OCI-LY7 (cell line): ENCODE measurements around the gene KCND3.

Experiments used
- EZH2phosphoT487 ChIP-seq: fragments of 200-600 bp; sonication (generic); IDR thresholded peaks from 2 replicates; pipeline ENCODE4 v1.6.1; 2018; ENCODE audit warnings: low read depth, borderline replicate concordance, mild to moderate bottlenecking, mixed run types, antibody characterized with exemption, low read length, moderate library complexity, mixed read lengths
- TF ChIP-seq, protein P1 (sequence below): fragments of 200-600 bp; sonication (generic); conservative IDR thresholded peaks from 2 replicates; pipeline ENCODE4 v1.5.1; 2014; ENCODE audit warnings: mild to moderate bottlenecking, antibody characterized with exemption, low read length, moderate library complexity, mixed read lengths

DNA sequence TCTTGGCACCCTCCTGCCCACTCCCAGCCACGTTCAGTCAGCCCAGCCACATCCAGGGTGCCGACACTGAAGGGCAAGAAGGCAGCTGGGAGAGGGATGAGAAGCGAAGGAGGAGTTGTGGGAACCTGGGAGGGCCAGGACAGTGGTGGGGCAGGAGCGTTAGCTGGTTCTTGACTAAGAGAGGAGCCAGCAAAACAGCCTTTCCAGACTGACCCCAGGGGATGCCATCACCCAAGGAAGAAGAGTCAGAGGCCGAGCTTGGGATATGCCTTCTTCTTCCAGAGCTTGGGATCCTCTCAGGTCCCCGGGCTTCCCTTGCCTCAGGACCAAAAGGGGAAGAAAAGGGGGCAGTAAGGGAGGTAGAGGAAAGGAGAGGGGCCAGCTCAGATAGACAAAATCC is 257.5 kb downstream of the KCND3 start:
- TF ChIP-seq, protein P1, sequence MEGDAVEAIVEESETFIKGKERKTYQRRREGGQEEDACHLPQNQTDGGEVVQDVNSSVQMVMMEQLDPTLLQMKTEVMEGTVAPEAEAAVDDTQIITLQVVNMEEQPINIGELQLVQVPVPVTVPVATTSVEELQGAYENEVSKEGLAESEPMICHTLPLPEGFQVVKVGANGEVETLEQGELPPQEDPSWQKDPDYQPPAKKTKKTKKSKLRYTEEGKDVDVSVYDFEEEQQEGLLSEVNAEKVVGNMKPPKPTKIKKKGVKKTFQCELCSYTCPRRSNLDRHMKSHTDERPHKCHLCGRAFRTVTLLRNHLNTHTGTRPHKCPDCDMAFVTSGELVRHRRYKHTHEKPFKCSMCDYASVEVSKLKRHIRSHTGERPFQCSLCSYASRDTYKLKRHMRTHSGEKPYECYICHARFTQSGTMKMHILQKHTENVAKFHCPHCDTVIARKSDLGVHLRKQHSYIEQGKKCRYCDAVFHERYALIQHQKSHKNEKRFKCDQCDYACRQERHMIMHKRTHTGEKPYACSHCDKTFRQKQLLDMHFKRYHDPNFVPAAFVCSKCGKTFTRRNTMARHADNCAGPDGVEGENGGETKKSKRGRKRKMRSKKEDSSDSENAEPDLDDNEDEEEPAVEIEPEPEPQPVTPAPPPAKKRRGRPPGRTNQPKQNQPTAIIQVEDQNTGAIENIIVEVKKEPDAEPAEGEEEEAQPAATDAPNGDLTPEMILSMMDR, result no peak
- TF ChIP-seq EZH2phosphoT487, result no peak
